ENCODE measurements around the gene TMEM11.
A peak's percentile ranks its signal among the peaks of the same experiment; 100 is the strongest.

Gene TMEM11

DNA sequence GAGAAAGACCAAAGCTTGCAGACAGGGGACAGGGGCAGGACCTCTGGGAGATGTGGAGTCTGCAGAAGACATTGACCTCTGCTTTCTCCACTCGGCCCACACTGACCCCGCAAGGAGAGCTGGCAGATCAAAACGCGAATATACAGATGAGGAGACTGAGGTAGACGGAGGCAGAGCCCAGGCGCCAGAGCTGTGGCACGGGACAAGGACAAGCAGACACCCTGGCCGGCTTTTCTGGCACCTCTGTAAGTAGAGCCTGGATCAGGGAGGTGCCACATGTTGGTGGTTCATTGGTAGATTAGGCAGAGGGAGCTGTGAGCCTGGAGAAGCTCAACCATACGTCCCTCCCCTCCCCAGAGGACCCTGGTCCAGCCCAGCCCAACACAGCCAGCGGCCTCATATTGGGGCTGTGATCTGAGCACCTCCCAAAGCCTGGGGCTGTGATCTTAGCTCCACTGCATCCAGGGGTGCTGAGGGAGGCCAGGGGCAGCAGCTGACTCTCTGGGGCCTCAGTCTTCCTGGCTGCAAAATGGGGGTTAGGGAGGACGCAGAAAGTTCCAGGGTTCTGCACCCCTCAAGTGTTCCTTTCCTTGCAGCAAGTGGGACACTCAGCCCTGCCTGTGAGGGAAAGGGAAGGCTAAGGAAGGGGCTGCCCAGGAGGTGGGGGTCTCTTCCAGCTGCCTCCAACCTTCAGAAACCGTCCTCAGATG, 35.3 kb upstream of the TMEM11 start:
- Histone ChIP-seq H3K27me3 (no peaks in the 10 kb centered on the region), H3K9me3 (no peaks in the 10 kb centered on the region), H3K27ac (no peak overlapping the region), H3K36me3 (peaks cover 35% of the 10 kb centered on the region), H3K4me3 (ENCODE audit: low read depth in 1 of 2, low read length in 1 of 2) (no peak overlapping the region), H3K4me1 (ENCODE audit: control insufficient read depth in 1 of 2, insufficient read depth in 1 of 2, low read depth in 1 of 2, low read length in 1 of 2) (peaks cover 43 to 47% of the 10 kb centered on the region in 2 experiments)
- TF ChIP-seq, protein P1, sequence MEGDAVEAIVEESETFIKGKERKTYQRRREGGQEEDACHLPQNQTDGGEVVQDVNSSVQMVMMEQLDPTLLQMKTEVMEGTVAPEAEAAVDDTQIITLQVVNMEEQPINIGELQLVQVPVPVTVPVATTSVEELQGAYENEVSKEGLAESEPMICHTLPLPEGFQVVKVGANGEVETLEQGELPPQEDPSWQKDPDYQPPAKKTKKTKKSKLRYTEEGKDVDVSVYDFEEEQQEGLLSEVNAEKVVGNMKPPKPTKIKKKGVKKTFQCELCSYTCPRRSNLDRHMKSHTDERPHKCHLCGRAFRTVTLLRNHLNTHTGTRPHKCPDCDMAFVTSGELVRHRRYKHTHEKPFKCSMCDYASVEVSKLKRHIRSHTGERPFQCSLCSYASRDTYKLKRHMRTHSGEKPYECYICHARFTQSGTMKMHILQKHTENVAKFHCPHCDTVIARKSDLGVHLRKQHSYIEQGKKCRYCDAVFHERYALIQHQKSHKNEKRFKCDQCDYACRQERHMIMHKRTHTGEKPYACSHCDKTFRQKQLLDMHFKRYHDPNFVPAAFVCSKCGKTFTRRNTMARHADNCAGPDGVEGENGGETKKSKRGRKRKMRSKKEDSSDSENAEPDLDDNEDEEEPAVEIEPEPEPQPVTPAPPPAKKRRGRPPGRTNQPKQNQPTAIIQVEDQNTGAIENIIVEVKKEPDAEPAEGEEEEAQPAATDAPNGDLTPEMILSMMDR (IDR thresholded peaks at IDR 0.05), result no peak

- H3K9me3 ChIP-seq, result no peaks in the 10 kb centered on the region
- no peak overlapping the region for H3K27ac ChIP-seq
- peaks cover 36 to 40% of the 10 kb centered on the region in 2 experiments for H3K4me1 ChIP-seq (ENCODE audit: control insufficient read depth in 1 of 2, insufficient read depth in 1 of 2, low read depth in 1 of 2, low read length in 1 of 2)
- no peak overlapping the region for H3K4me3 ChIP-seq (ENCODE audit: low read depth in 1 of 2, low read length in 1 of 2)
- H3K27me3 ChIP-seq, result no peaks in the 10 kb centered on the region
- H3K36me3 ChIP-seq, result peaks cover 42% of the 10 kb centered on the region
- TF ChIP-seq, protein P1 (IDR thresholded peaks at IDR 0.05), result no peak
Observed at GRCh38 chr17:21248500-21248899, 34.5 kb upstream of the TMEM11 start.

DNA sequence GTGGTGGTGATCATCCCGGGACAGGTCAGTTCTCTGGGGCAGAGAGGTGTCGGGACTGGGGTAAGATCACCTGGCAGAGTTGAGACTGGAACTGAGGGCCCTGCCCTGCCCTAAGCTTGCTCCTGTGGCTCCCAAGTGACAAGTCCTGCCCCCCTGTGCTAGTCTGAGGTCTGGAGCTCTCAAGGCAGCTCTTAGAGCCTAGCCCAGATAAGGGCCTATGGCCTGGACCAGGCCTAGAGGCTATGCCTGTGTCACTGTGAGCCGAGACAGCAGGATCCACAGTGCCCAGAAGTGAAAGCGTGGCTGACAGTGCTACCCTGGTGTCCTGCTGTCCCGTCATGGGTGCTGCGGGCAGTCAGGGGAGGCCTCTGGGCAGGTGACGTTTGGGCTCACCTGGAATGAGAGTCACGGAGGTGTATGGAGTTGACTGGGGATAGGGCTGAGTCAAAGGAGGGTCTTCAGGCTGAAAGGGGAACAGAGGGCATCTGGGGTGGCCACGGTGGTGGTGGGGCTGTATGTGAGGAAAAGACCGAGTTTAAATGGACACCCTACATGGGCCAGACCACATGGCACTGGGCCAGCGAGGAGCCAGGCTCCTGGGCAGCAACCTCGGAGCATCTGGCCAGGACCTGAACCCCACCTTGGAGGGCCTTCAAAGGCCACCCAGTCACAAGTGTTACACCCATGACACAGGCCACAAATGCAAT, 33.7 kb upstream of the TMEM11 start:
- Histone ChIP-seq H3K27ac (no peak overlapping the region), H3K4me3 (ENCODE audit: low read depth in 1 of 2, low read length in 1 of 2) (no peak overlapping the region), H3K4me1 (ENCODE audit: control insufficient read depth in 1 of 2, insufficient read depth in 1 of 2, low read depth in 1 of 2, low read length in 1 of 2) (peaks cover 35 to 39% of the 10 kb centered on the region in 2 experiments), H3K27me3 (no peaks in the 10 kb centered on the region), H3K9me3 (no peaks in the 10 kb centered on the region), H3K36me3 (peaks cover 50% of the 10 kb centered on the region)
- TF ChIP-seq, protein P1 (IDR thresholded peaks at IDR 0.05), result no peak

GRCh38 chr17:21246698-21247097, 32.7 kb upstream of the TMEM11 start:
- H3K4me1 ChIP-seq (ENCODE audit: control insufficient read depth in 1 of 2, insufficient read depth in 1 of 2, low read depth in 1 of 2, low read length in 1 of 2), result peaks cover 26 to 31% of the 10 kb centered on the region in 2 experiments
- no peak overlapping the region for H3K27ac ChIP-seq
- H3K4me3 ChIP-seq (ENCODE audit: low read depth in 1 of 2, low read length in 1 of 2), result no peak overlapping the region
- TF ChIP-seq, protein P1 (IDR thresholded peaks at IDR 0.05), result no peak
- H3K36me3 ChIP-seq, result peaks cover 60% of the 10 kb centered on the region
- H3K27me3 ChIP-seq, result no peaks in the 10 kb centered on the region
- no peaks in the 10 kb centered on the region for H3K9me3 ChIP-seq

DNA sequence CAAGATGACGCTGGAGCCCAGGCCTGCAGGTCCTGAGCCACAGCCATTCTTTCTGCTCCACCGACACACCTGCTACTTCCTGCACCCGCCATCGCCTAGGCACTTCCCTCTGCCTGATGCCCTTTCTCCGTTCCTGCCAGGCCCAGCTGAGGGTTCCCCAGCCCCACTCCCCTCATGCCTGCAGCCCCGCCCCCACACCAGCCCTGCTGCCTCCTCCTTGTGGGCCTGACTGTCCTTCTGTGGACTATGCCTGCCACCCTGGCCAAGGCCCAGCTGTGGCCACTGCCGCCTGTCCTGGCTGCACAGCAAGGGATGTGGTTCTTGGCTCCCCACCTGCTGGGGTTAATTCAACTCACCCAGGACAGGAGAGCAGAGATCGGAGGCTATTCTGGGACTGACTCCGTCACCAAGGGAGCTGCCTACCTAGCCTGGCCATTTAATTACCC, 31.7 kb upstream of the TMEM11 start:
- TF ChIP-seq, protein P1 (IDR thresholded peaks at IDR 0.05), result no peak

More for the DNA sequence above, 31.7 kb upstream of the TMEM11 start:
- H3K4me3 ChIP-seq (ENCODE audit: low read depth in 1 of 2, low read length in 1 of 2), result no peak overlapping the region
- H3K4me1 ChIP-seq (ENCODE audit: control insufficient read depth in 1 of 2, insufficient read depth in 1 of 2, low read depth in 1 of 2, low read length in 1 of 2), result peaks cover 16 to 21% of the 10 kb centered on the region in 2 experiments
- H3K27me3 ChIP-seq, result no peaks in the 10 kb centered on the region
- no peaks in the 10 kb centered on the region for H3K9me3 ChIP-seq
- H3K27ac ChIP-seq, result peak overlapping the region; percentile 41
- peaks cover 71% of the 10 kb centered on the region for H3K36me3 ChIP-seq
